Measurements from ENCODE around the gene FGGY. TPM values are rescaled to one million over a fixed set of nuclear protein-coding genes. Genes with fewer than 3 reads are reported as not detected.

Gene FGGY
- total RNA-seq, 1 experiment from 2014 or later, result 14.6 TPM

DNA sequence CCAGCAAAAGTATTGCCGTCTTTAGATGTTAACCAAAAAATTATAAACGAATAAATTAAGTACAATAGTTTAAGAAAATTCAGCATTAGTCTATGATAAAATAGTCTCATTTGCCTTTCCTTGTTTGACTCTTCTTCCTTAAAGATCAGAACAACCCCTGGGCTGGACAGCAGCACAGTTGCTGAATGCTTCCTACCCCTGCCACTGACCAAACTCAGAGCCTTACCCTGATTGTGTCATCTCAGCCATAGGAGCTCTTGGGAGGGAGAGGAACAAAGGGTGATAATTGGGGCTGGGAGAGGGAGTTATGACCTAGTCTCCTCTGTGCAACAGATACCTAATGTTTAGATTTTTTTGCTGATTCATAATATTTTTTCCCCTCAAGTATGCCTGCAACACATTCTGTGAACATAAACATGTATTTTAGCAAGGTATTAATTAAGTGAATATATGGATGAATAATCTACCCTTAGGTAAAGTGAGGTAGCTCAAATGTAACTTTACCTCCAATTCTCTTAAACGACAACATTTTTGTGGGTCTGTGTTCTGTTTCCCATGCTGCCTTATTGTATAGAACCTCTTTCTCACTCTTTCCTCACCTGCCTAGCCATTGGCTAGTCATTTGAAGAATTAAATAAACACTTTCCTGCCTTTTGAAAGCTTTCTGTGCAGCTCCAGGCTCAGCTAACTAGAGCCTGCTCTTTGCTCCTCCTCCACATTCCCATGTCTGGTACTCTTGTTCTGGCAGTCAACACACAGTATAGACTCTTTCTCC, 46.1 kb downstream of the FGGY start:
- H2AFZ ChIP-seq (ENCODE audit: low read length), result no peak overlapping the region
- no peaks in the 10 kb centered on the region for H3K27me3 ChIP-seq (ENCODE audit: insufficient read depth, low read length)
- Mint-ChIP-seq H3K27ac (no peak overlapping the region; a peak in 2 of 7 replicates), H3K4me3 (no peak overlapping the region), H3K36me3 (ENCODE audit: insufficient read depth in 1 of 3, low read depth in 3 of 3) (no peaks in the 10 kb centered on the region; a peak in 2 of 7 replicates), H3K9me3 (no peaks in the 10 kb centered on the region), H3K4me1 (0 out of 4 replicates have a peak, but pooled peaks cover 0 to 2% of the 10 kb centered on the region in 2 experiments), H3K27me3 (ENCODE audit: low read depth) (no peaks in the 10 kb centered on the region)
- no peak overlapping the region for H3K14ac ChIP-seq (ENCODE audit: insufficient read depth, low read length)
- no peak overlapping the region for H3K23ac ChIP-seq (ENCODE audit: insufficient read length, low read depth, low read length)
- H3K4ac ChIP-seq (ENCODE audit: low read depth, low read length), result no peak overlapping the region
- H3T11ph ChIP-seq (ENCODE audit: low read length), result no peak overlapping the region
- H3K56ac ChIP-seq (ENCODE audit: insufficient read length, low read depth, low read length), result no peak overlapping the region
- no peak overlapping the region for H3K9ac ChIP-seq (ENCODE audit: extremely low read depth, insufficient read length, low read length)
- no CpG with 5 or more reads among the region's 3 CpGs for WGBS (ENCODE audit: extremely low coverage, insufficient read length, low lambda C conversion rate)
- H3K79me2 ChIP-seq (ENCODE audit: insufficient read depth, low read length), result no peaks in the 10 kb centered on the region
- no peak overlapping the region for H2BK20ac ChIP-seq (ENCODE audit: low read depth, low read length, poor library complexity, severe bottlenecking)
- TF ChIP-seq, protein P1, sequence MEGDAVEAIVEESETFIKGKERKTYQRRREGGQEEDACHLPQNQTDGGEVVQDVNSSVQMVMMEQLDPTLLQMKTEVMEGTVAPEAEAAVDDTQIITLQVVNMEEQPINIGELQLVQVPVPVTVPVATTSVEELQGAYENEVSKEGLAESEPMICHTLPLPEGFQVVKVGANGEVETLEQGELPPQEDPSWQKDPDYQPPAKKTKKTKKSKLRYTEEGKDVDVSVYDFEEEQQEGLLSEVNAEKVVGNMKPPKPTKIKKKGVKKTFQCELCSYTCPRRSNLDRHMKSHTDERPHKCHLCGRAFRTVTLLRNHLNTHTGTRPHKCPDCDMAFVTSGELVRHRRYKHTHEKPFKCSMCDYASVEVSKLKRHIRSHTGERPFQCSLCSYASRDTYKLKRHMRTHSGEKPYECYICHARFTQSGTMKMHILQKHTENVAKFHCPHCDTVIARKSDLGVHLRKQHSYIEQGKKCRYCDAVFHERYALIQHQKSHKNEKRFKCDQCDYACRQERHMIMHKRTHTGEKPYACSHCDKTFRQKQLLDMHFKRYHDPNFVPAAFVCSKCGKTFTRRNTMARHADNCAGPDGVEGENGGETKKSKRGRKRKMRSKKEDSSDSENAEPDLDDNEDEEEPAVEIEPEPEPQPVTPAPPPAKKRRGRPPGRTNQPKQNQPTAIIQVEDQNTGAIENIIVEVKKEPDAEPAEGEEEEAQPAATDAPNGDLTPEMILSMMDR (conservative IDR thresholded peaks at IDR 0.05), result no peak
- no peak overlapping the region for H3K27ac ChIP-seq (ENCODE audit: insufficient read length, low read depth, low read length)
- no peak overlapping the region for H2BK120ac ChIP-seq (ENCODE audit: low read depth, low read length, poor library complexity, severe bottlenecking)
- no peak overlapping the region for H4K5ac ChIP-seq (ENCODE audit: insufficient read length, low read depth, low read length)
- no peak overlapping the region for H3K18ac ChIP-seq (ENCODE audit: insufficient read length, low read depth, low read length)
- no peaks in the 10 kb centered on the region for H3K4me1 ChIP-seq (ENCODE audit: insufficient read depth, low read length)
- H3K79me1 ChIP-seq (ENCODE audit: insufficient read depth, low read depth, low read length, poor library complexity, severe bottlenecking), result no peaks in the 10 kb centered on the region
- no peaks in the 10 kb centered on the region for H3K9me3 ChIP-seq (ENCODE audit: control insufficient read depth, low read depth, low read length)
- no peak overlapping the region for H3K4me2 ChIP-seq (ENCODE audit: insufficient read depth, insufficient read length, low read length)
- H2BK5ac ChIP-seq (ENCODE audit: insufficient read length, low read length), result no peak overlapping the region
- no peak for DNase-seq
- H4K20me1 ChIP-seq (ENCODE audit: control insufficient read depth, insufficient read depth, insufficient read length), result no peaks in the 10 kb centered on the region
- H2BK15ac ChIP-seq (ENCODE audit: low read depth, low read length), result no peak overlapping the region
- no peak overlapping the region for H4K8ac ChIP-seq (replicated peaks; ENCODE audit: insufficient read length, low read depth, low read length)
- H2BK12ac ChIP-seq (ENCODE audit: insufficient read length, low read depth, low read length), result no peak overlapping the region
- H2AK5ac ChIP-seq (ENCODE audit: insufficient read length, low read length), result no peak overlapping the region
- H4K91ac ChIP-seq (ENCODE audit: insufficient read length, low read depth, low read length), result no peak overlapping the region
- H3K23me2 ChIP-seq (ENCODE audit: insufficient read length, low read depth, low read length, poor library complexity, severe bottlenecking), result no peaks in the 10 kb centered on the region
